Lower lobe of right lung (tissue), 2 donors: ENCODE results near the gene SYNDIG1. TPM values are rescaled to one million over a fixed set of nuclear protein-coding genes. Genes with fewer than 3 reads are reported as not detected.
"Not testable (repeated sequence)": the region's sequence is repeated elsewhere in the genome, so short reads cannot be mapped to it uniquely, and the experiment has no call there.

Experiments used
- ATAC-seq, 2 donors: fragments of 200-7000 bp; cut with Tn5 transposase; one replicate each; pipeline ENCODE4 v1.9.1; 2020 to 2022; ENCODE audit warnings: mild to moderate bottlenecking in 2 of 2, moderate library complexity in 2 of 2
- DNase-seq: peaks from one replicate; pipeline ENCODE4 v3.0.0-alpha.2; 2020
- H3K27ac ChIP-seq: fragments of 200-600 bp; one replicate; pipeline ENCODE4 v1.8.0; 2022
- H3K27me3 ChIP-seq: fragments of 200-600 bp; one replicate; pipeline ENCODE4 v1.8.0; 2022; ENCODE audit warnings: low read depth
- H3K36me3 ChIP-seq: fragments of 200-600 bp; one replicate; pipeline ENCODE4 v1.8.0; 2022; ENCODE audit warnings: mild to moderate bottlenecking
- H3K4me1 ChIP-seq: fragments of 200-600 bp; one replicate; pipeline ENCODE4 v1.8.0; 2022
- H3K4me3 ChIP-seq: fragments of 200-600 bp; one replicate; pipeline ENCODE4 v1.8.0; 2022; ENCODE audit warnings: mild to moderate bottlenecking
- H3K9me3 ChIP-seq: fragments of 200-600 bp; one replicate; pipeline ENCODE4 v1.8.0; 2022
- intact Hi-C: fragments of 100-400 bp; cut with DNase I; formaldehyde crosslinking; loops from one replicate; pipeline ENCODE4 v1.11.0; 2022
- total RNA-seq: library from RNA; stranded (reverse); fragmentation: NEBNext Ultra II Directional; extraction: Animal tissue kit (Norgen Biotek cat#: 25700); gene quantifications from one replicate; pipeline ENCODE4 v1.2.1, GENCODE V29; 2021
- TF ChIP-seq, protein P1 (sequence below): fragments of 200-600 bp; IDR thresholded peaks from one replicate; pipeline ENCODE4 v1.8.0; 2022; ENCODE audit warnings: antibody characterized with exemption, mild to moderate bottlenecking
- donor health status: DM: no; HTN: yes; CAD: no; lungs with severe emphysema.

The SYNDIG1 gene
- total RNA-seq, 1 donor from 2014 or later = 0.15 TPM

DNA sequence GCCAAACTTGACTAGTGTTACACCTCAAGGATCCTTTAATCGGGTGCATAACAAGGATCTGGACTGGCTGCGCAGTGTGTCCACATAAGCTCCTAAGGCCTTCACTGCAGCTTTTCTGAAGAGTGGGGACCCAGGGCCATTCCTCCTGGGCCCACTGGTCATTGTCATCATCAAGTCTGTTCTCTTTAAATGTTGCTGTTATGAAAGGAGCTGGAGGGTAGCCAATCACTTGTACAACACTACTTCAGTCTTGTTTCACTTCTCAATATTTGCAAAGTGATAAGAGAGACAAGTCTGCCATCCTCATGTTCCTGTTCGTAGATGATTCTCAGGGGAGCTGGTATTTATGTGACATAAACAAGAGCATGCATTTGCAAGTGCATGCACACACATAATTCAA, 149.8 kb downstream of the SYNDIG1 start:
- ATAC-seq (no peak), DNase-seq (no peak)
- intact Hi-C loops = no loop called here
- no peaks in the 10 kb centered on the region for H3K9me3 ChIP-seq
- H3K36me3 ChIP-seq = no peaks in the 10 kb centered on the region
- H3K27ac ChIP-seq = no peak overlapping the region
- no peak overlapping the region for H3K4me3 ChIP-seq
- no peaks in the 10 kb centered on the region for H3K4me1 ChIP-seq
- H3K27me3 ChIP-seq = peaks cover 14% of the 10 kb centered on the region
- TF ChIP-seq, protein P1, sequence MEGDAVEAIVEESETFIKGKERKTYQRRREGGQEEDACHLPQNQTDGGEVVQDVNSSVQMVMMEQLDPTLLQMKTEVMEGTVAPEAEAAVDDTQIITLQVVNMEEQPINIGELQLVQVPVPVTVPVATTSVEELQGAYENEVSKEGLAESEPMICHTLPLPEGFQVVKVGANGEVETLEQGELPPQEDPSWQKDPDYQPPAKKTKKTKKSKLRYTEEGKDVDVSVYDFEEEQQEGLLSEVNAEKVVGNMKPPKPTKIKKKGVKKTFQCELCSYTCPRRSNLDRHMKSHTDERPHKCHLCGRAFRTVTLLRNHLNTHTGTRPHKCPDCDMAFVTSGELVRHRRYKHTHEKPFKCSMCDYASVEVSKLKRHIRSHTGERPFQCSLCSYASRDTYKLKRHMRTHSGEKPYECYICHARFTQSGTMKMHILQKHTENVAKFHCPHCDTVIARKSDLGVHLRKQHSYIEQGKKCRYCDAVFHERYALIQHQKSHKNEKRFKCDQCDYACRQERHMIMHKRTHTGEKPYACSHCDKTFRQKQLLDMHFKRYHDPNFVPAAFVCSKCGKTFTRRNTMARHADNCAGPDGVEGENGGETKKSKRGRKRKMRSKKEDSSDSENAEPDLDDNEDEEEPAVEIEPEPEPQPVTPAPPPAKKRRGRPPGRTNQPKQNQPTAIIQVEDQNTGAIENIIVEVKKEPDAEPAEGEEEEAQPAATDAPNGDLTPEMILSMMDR = no peak

DNA sequence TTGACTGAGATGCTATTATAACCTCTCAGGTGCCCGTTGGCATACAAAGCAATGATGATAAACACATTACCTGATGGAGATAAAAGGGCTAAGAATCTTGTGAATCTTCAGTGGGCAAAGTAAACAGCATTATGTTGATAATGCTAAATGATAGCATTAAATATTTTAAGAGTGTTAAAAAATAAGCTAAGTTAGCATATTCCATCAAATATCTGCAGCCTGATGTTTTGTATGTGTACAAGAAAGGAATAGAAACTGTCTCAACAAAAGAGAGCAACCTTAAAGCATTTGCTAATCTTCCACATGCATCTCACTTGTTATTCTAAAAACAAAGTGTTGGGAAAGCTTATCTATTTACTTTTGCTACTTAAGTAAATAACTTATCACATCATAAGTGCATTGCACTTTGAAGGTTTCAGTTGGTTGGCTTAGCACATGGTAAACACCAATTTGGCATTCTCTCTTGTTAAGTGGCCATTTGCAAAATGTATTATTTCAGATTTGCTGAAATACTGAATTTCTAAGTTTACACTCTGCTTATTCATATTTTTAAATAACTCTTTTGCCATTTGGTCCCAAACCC, 151.6 kb downstream of the SYNDIG1 start:
- H3K4me3 ChIP-seq = no peak overlapping the region
- intact Hi-C loops = no loop called here
- no peak overlapping the region for H3K27ac ChIP-seq
- ATAC-seq (no peak), DNase-seq (no peak)
- TF ChIP-seq, protein P1 = no peak
- H3K27me3 ChIP-seq = peaks cover 14% of the 10 kb centered on the region
- H3K9me3 ChIP-seq = no peaks in the 10 kb centered on the region
- H3K36me3 ChIP-seq = no peaks in the 10 kb centered on the region
- no peaks in the 10 kb centered on the region for H3K4me1 ChIP-seq

DNA sequence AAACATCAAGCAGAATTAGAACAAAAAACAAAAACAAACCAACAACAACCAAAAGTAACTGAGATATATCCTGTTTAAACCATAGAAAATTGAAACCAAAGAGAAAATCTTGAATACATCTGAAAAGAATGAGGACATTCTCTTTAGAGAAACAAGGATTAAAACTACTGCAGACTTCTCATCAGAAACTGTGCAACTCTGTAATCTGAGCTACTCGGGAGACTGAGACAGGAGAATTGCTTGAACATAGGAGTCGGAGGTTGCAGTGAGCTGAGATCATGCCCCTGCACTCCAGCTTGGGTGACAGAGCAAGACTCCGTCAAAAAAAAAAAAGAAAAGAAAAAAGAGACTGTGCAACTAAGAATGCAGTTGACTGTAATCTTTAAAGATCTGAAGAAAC, 153.4 kb downstream of the SYNDIG1 start:
- no peaks in the 10 kb centered on the region for H3K36me3 ChIP-seq
- no peak overlapping the region for H3K4me3 ChIP-seq
- DNase-seq = no peak
- no peaks in the 10 kb centered on the region for H3K9me3 ChIP-seq
- intact Hi-C loops = no loop called here
- TF ChIP-seq, protein P1 = no peak
- no peak overlapping the region for H3K27ac ChIP-seq
- no peak for ATAC-seq
- H3K4me1 ChIP-seq = no peaks in the 10 kb centered on the region
- no peaks in the 10 kb centered on the region for H3K27me3 ChIP-seq

DNA sequence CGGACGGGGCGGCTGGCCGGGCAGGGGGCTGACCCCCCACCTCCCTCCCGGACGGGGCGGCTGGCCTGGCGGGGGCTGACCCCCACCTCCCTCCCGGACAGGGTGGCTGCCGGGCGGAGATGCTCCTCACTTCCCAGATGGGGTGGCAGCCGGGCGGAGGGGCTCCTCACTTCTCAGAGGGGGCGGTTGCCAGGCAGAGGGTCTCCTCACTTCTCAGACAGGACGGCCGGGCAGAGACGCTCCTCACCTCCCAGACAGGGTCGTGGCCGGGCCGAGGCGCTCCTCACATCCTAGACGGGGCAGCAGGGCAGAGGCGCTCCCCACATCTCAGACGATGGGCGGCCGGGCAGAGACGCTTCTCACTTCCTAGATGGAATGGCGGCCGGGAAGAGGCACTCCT, 156.7 kb downstream of the SYNDIG1 start:
- H3K27ac ChIP-seq, DNase-seq, H3K27me3 ChIP-seq, H3K4me1 ChIP-seq, H3K4me3 ChIP-seq, intact Hi-C loops, ATAC-seq, H3K9me3 ChIP-seq, H3K36me3 ChIP-seq: not testable (repeated sequence)

DNA sequence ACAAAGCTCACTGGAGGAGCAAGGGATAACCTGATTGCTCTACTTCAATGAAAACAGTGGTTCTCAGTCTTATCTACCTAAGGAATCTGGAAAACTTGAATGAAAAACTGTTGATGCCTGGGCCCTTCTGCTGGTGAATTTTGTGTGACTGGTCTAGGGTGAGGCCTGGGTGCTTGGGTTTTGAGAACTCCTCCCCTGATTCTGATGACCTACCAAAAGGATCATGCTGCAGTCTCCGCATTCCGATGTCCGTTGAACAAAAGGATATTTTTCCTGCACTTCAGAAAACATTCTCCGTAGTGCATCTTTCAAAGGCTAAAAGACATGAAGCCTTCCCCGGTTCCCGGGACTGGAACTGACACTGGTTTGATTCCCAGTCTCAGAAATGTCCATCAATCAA, 157.9 kb downstream of the SYNDIG1 start:
- intact Hi-C loops = no loop called here
- H3K27me3 ChIP-seq = no peaks in the 10 kb centered on the region
- H3K4me3 ChIP-seq = no peak overlapping the region
- H3K9me3 ChIP-seq = no peaks in the 10 kb centered on the region
- TF ChIP-seq, protein P1 = no peak
- H3K4me1 ChIP-seq = peaks cover 3% of the 10 kb centered on the region
- ATAC-seq (no peak), DNase-seq (no peak)
- no peak overlapping the region for H3K27ac ChIP-seq
- H3K36me3 ChIP-seq = no peaks in the 10 kb centered on the region

DNA sequence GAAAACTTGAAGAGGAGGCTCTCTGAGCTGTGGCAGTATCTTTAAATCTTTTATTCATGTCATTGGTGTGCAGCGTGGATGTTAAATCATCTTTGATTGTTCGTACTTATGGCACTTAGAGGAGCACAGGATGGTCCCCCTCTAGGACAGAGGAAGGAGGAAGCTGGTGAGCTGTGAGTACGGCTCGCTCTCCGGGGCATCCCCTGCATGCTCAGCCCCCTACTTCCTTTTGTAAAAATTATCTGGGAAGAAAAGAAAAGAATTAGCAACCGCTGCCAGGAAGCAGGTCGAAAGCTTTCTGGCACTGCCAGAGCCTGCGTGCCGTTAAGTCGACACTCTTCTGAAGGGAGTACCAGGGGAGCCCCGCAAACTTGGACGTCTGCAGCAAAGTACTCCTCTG, 158.5 kb downstream of the SYNDIG1 start:
- no peak for ATAC-seq
- Histone ChIP-seq H3K4me1 (peaks cover 3% of the 10 kb centered on the region), H3K27ac (no peak overlapping the region), H3K4me3 (no peak overlapping the region), H3K27me3 (no peaks in the 10 kb centered on the region), H3K36me3 (no peaks in the 10 kb centered on the region), H3K9me3 (no peaks in the 10 kb centered on the region)
- no peak for DNase-seq
- TF ChIP-seq, protein P1 = no peak
- intact Hi-C loops = no loop called here
